Trophoblast cell (in vitro differentiated cells and primary cell): ENCODE measurements around the gene PPL.

Experiments used
- DNase-seq, 2 donors: peaks; one replicate each; pipeline ENCODE4 v3.0.0-alpha.2; 2016
- H2AFZ ChIP-seq: 2 replicates; pipeline ENCODE4 v1.6.1; 2013; ENCODE audit warnings: low read length, moderate library complexity, mild to moderate bottlenecking; ENCODE audit not compliant: insufficient read depth, poor library complexity
- H2AK5ac ChIP-seq: 2 replicates; pipeline ENCODE4 v1.6.1; 2013; ENCODE audit warnings: mild to moderate bottlenecking, low read length
- H2BK120ac ChIP-seq: 2 replicates; pipeline ENCODE4 v1.6.1; 2013; ENCODE audit warnings: low read length, mild to moderate bottlenecking, moderate library complexity; ENCODE audit not compliant: insufficient read depth, poor library complexity
- H2BK12ac ChIP-seq: 2 replicates; pipeline ENCODE4 v1.6.1; 2013; ENCODE audit warnings: mild to moderate bottlenecking, low read length, moderate library complexity
- H2BK5ac ChIP-seq: 2 replicates; pipeline ENCODE4 v1.6.1; 2013; ENCODE audit warnings: low read length, low read depth, moderate library complexity, mild to moderate bottlenecking; ENCODE audit not compliant: poor library complexity
- H3K14ac ChIP-seq: 2 replicates; pipeline ENCODE4 v1.6.1; 2013; ENCODE audit warnings: mild to moderate bottlenecking, low read length
- H3K18ac ChIP-seq: 2 replicates; pipeline ENCODE4 v1.6.1; 2013; ENCODE audit warnings: mild to moderate bottlenecking, low read length
- H3K23ac ChIP-seq: 2 replicates; pipeline ENCODE4 v1.6.1; 2013; ENCODE audit warnings: low read length
- H3K27ac ChIP-seq: 2 replicates; pipeline ENCODE4 v1.5.1; 2013; ENCODE audit warnings: low read depth, mild to moderate bottlenecking, inconsistent platforms, low read length, moderate library complexity
- H3K27me3 ChIP-seq: 2 replicates; pipeline ENCODE4 v1.6.1; 2013; ENCODE audit warnings: inconsistent platforms, mild to moderate bottlenecking, low read length, moderate library complexity; ENCODE audit not compliant: insufficient read depth
- H3K36me3 ChIP-seq, 2 experiments: 1 replicate in 1 of 2; 2 replicates in 1 of 2; pipeline ENCODE4 v1.6.1; 2013; ENCODE audit warnings: low read length in 2 of 2, mild to moderate bottlenecking in 2 of 2, moderate library complexity in 1 of 2; ENCODE audit not compliant: insufficient read depth in 2 of 2, control insufficient read depth in 1 of 2
- H3K4ac ChIP-seq: 2 replicates; pipeline ENCODE4 v1.6.1; 2013; ENCODE audit warnings: low read depth, mild to moderate bottlenecking, low read length, moderate library complexity
- H3K4me1 ChIP-seq, 2 experiments: 1 replicate in 1 of 2; 2 replicates in 1 of 2; pipeline ENCODE4 v1.6.1; 2013; ENCODE audit warnings: low read length in 2 of 2, mild to moderate bottlenecking in 2 of 2, moderate library complexity in 1 of 2; ENCODE audit not compliant: insufficient read depth in 2 of 2, control insufficient read depth in 1 of 2
- H3K4me2 ChIP-seq: 2 replicates; pipeline ENCODE4 v1.6.1; 2013; ENCODE audit warnings: inconsistent platforms, mild to moderate bottlenecking, low read length, moderate library complexity
- H3K4me3 ChIP-seq: 2 replicates; pipeline ENCODE4 v1.5.1; 2013; ENCODE audit warnings: mild to moderate bottlenecking, low read depth, low read length, inconsistent platforms
- H3K79me1 ChIP-seq: one replicate; pipeline ENCODE4 v1.6.1; 2013; ENCODE audit warnings: low read length
- H3K79me2 ChIP-seq: 2 replicates; pipeline ENCODE4 v1.6.1; 2013; ENCODE audit warnings: low read length, mild to moderate bottlenecking; ENCODE audit not compliant: control insufficient read depth, insufficient read depth, poor library complexity
- H3K9ac ChIP-seq: 2 replicates; pipeline ENCODE4 v1.6.1; 2013; ENCODE audit warnings: mild to moderate bottlenecking, low read length
- H3K9me3 ChIP-seq: 2 replicates; pipeline ENCODE4 v1.6.1; 2013; ENCODE audit warnings: low read depth, mild to moderate bottlenecking, control low read depth, inconsistent platforms, low read length; ENCODE audit not compliant: insufficient read depth
- H4K12ac ChIP-seq: 2 replicates; pipeline ENCODE4 v1.6.1; 2013; ENCODE audit warnings: low read depth, mild to moderate bottlenecking, low read length, moderate library complexity
- H4K8ac ChIP-seq: 2 replicates; pipeline ENCODE4 v1.6.1; 2013; ENCODE audit warnings: low read depth, mild to moderate bottlenecking, low read length, moderate library complexity
- H4K91ac ChIP-seq: one replicate; pipeline ENCODE4 v1.6.1; 2013; ENCODE audit warnings: low read depth, mild to moderate bottlenecking, low read length, moderate library complexity
- WGBS: extraction: QIAGEN DNeasy Blood & Tissue Kit; methylation state at CpG from one replicate; pipeline ENCODE4 v1.1.7; 2013; ENCODE audit warnings: missing lambda C conversion rate; ENCODE audit not compliant: insufficient read length, insufficient coverage; ENCODE audit errors: extremely low coverage; 5-methylcytosine and 5-hydroxymethylcytosine counted together

PPL gene

GRCh38 chr16:4891097-4891885 lies 45.7 kb downstream of the PPL start:
- H2BK5ac ChIP-seq: no peak overlapping the region
- H3K4ac ChIP-seq: no peak overlapping the region
- H2AFZ ChIP-seq: no peak overlapping the region
- H3K4me1 ChIP-seq: no peaks in the 10 kb centered on the region
- H4K8ac ChIP-seq: no peak overlapping the region
- no peak overlapping the region for H4K91ac ChIP-seq
- no peak overlapping the region for H2BK120ac ChIP-seq
- peaks cover 2% of the 10 kb centered on the region for H3K9me3 ChIP-seq
- H3K23ac ChIP-seq: no peak overlapping the region
- H3K9ac ChIP-seq: no peak overlapping the region
- H3K36me3 ChIP-seq: peaks cover 31 to 39% of the 10 kb centered on the region in 2 experiments
- H3K14ac ChIP-seq: no peak overlapping the region
- WGBS: no CpG with 5 or more reads among the region's 16 CpGs
- no peak overlapping the region for H2AK5ac ChIP-seq
- no peaks in the 10 kb centered on the region for H3K79me1 ChIP-seq
- H3K4me3 ChIP-seq: no peak overlapping the region
- H3K27me3 ChIP-seq: no peaks in the 10 kb centered on the region
- H4K12ac ChIP-seq: no peak overlapping the region
- no peaks in the 10 kb centered on the region for H3K79me2 ChIP-seq
- no peak overlapping the region for H2BK12ac ChIP-seq
- no peak overlapping the region for H3K4me2 ChIP-seq
- no peak for DNase-seq
- H3K18ac ChIP-seq: no peak overlapping the region
- no peak overlapping the region for H3K27ac ChIP-seq

GRCh38 chr16:4890686-4891085 lies 46.3 kb downstream of the PPL start:
- no peak overlapping the region for H3K4ac ChIP-seq
- H3K18ac ChIP-seq: no peak overlapping the region
- no peak overlapping the region for H4K91ac ChIP-seq
- no peak overlapping the region for H3K4me2 ChIP-seq
- H3K9me3 ChIP-seq: peaks cover 2% of the 10 kb centered on the region
- no peak for DNase-seq
- H3K9ac ChIP-seq: no peak overlapping the region
- H3K79me2 ChIP-seq: no peaks in the 10 kb centered on the region
- H2BK120ac ChIP-seq: no peak overlapping the region
- no peak overlapping the region for H2AK5ac ChIP-seq
- WGBS: no CpG with 5 or more reads among the region's 16 CpGs
- H3K14ac ChIP-seq: no peak overlapping the region
- H3K23ac ChIP-seq: no peak overlapping the region
- H2BK12ac ChIP-seq: no peak overlapping the region
- no peaks in the 10 kb centered on the region for H3K27me3 ChIP-seq
- H4K12ac ChIP-seq: no peak overlapping the region
- no peak overlapping the region for H4K8ac ChIP-seq
- no peak overlapping the region for H2AFZ ChIP-seq
- no peak overlapping the region for H3K27ac ChIP-seq
- no peaks in the 10 kb centered on the region for H3K4me1 ChIP-seq
- peaks cover 35 to 45% of the 10 kb centered on the region in 2 experiments for H3K36me3 ChIP-seq
- no peaks in the 10 kb centered on the region for H3K79me1 ChIP-seq
- no peak overlapping the region for H2BK5ac ChIP-seq
- no peak overlapping the region for H3K4me3 ChIP-seq

GRCh38 chr16:4890026-4890425 lies 46.9 kb downstream of the PPL start:
- H3K4me2 ChIP-seq: no peak overlapping the region
- H2AK5ac ChIP-seq: no peak overlapping the region
- no peak overlapping the region for H2AFZ ChIP-seq
- no peak overlapping the region for H3K9ac ChIP-seq
- H3K4ac ChIP-seq: no peak overlapping the region
- no peak overlapping the region for H3K4me3 ChIP-seq
- H2BK120ac ChIP-seq: no peak overlapping the region
- no peaks in the 10 kb centered on the region for H3K4me1 ChIP-seq
- no peak overlapping the region for H4K8ac ChIP-seq
- no peak overlapping the region for H4K12ac ChIP-seq
- H3K23ac ChIP-seq: no peak overlapping the region
- no peak for DNase-seq
- H3K36me3 ChIP-seq: peaks cover 41 to 51% of the 10 kb centered on the region in 2 experiments
- no peak overlapping the region for H2BK12ac ChIP-seq
- peaks cover 2% of the 10 kb centered on the region for H3K9me3 ChIP-seq
- H3K27me3 ChIP-seq: no peaks in the 10 kb centered on the region
- no peaks in the 10 kb centered on the region for H3K79me1 ChIP-seq
- H3K27ac ChIP-seq: no peak overlapping the region
- no peaks in the 10 kb centered on the region for H3K79me2 ChIP-seq
- no peak overlapping the region for H2BK5ac ChIP-seq
- H3K14ac ChIP-seq: no peak overlapping the region
- no peak overlapping the region for H4K91ac ChIP-seq
- WGBS: no CpG with 5 or more reads among the region's 11 CpGs
- no peak overlapping the region for H3K18ac ChIP-seq

GRCh38 chr16:4888428-4889135 lies 48.4 kb downstream of the PPL start:
- Histone ChIP-seq H3K4me1 (no peaks in the 10 kb centered on the region), H3K4ac (no peak overlapping the region), H3K27ac (no peak overlapping the region), H3K4me2 (no peak overlapping the region), H3K23ac (no peak overlapping the region), H2BK12ac (no peak overlapping the region), H3K27me3 (no peaks in the 10 kb centered on the region), H3K9me3 (peaks cover 2% of the 10 kb centered on the region), H3K18ac (no peak overlapping the region), H4K91ac (no peak overlapping the region), H2BK5ac (no peak overlapping the region), H3K9ac (no peak overlapping the region), H3K4me3 (no peak overlapping the region), H3K14ac (no peak overlapping the region), H3K79me1 (no peaks in the 10 kb centered on the region), H4K12ac (no peak overlapping the region), H3K36me3 (peaks cover 56 to 66% of the 10 kb centered on the region in 2 experiments), H2AK5ac (no peak overlapping the region), H2AFZ (no peak overlapping the region), H2BK120ac (no peak overlapping the region), H3K79me2 (no peaks in the 10 kb centered on the region), H4K8ac (no peak overlapping the region)
- WGBS: no CpG with 5 or more reads among the region's 9 CpGs
- no peak for DNase-seq
